Activated CD4-positive, alpha-beta memory T cell treated with anti-CD3 and anti-CD28 coated beads for 36 hours (primary cell): ENCODE data around the gene ZNF772. TPM values are rescaled to one million over a fixed set of nuclear protein-coding genes. Genes with fewer than 3 reads are reported as not detected.

Source experiments
- CTCF ChIA-PET: fragments of 350-600 bp; sonication (Branson Sonifier 250); formaldehyde crosslinking; loops from one replicate; lab custom pipeline; 2021; ENCODE audit warnings: antibody characterized with exemption, inconsistent platforms; lab: Charles Lee
- POLR2A ChIA-PET: fragments of 350-600 bp; sonication (Branson Sonifier 250); formaldehyde crosslinking; loops from one replicate; lab custom pipeline; 2021; ENCODE audit warnings: antibody characterized with exemption; lab: Charles Lee
- DNase-seq: peaks from one replicate; pipeline ENCODE4 v3.0.0-alpha.2; 2020
- H3K27ac Mint-ChIP-seq: one replicate; pipeline ENCODE4 v1.8.0; 2021; ENCODE audit warnings: mixed read lengths
- H3K27me3 Mint-ChIP-seq: one replicate; pipeline ENCODE4 v1.8.0; 2021; ENCODE audit warnings: mixed read lengths
- H3K36me3 Mint-ChIP-seq: one replicate; pipeline ENCODE4 v1.8.0; 2021; ENCODE audit warnings: mixed read lengths
- H3K4me1 Mint-ChIP-seq: one replicate; pipeline ENCODE4 v1.8.0; 2021; ENCODE audit warnings: low read depth, mixed read lengths
- H3K4me3 Mint-ChIP-seq: one replicate; pipeline ENCODE4 v1.8.0; 2021; ENCODE audit warnings: mild to moderate bottlenecking, mixed read lengths
- H3K9me3 Mint-ChIP-seq: one replicate; pipeline ENCODE4 v1.8.0; 2021; ENCODE audit warnings: mixed read lengths
- intact Hi-C: fragments of 100-400 bp; cut with micrococcal nuclease; formaldehyde crosslinking; loops from one replicate; pipeline ENCODE4 v1.15.1; 2023
- total RNA-seq, 2 experiments: library from RNA; stranded (reverse); gene quantifications; one replicate each; pipeline ENCODE4 v1.2.3, GENCODE V29; 2021

Gene ZNF772
- total RNA-seq, 2 experiments from 2014 or later, result 3.9 to 4.0 TPM

GRCh38 chr19:57473646-57474045 is 3.7 kb downstream of the ZNF772 start:
- Mint-ChIP-seq H3K27ac (no peak overlapping the region), H3K4me3 (no peak overlapping the region), H3K9me3 (peaks cover 92% of the 10 kb centered on the region), H3K27me3 (no peaks in the 10 kb centered on the region), H3K36me3 (peaks cover 84% of the 10 kb centered on the region), H3K4me1 (peaks cover 10% of the 10 kb centered on the region)
- intact Hi-C loops, result no loop called here
- ChIA-PET CTCF (no interaction called here), POLR2A (no interaction called here)
- no peak for DNase-seq

- H3K4me3 Mint-ChIP-seq, result no peak overlapping the region
- DNase-seq, result no peak
- intact Hi-C loops, result no loop called here
- H3K36me3 Mint-ChIP-seq, result peaks cover 50% of the 10 kb centered on the region
- no peaks in the 10 kb centered on the region for H3K27me3 Mint-ChIP-seq
- POLR2A ChIA-PET, result no interaction called here
- CTCF ChIA-PET, result no interaction called here
- peaks cover 71% of the 10 kb centered on the region for H3K9me3 Mint-ChIP-seq
- no peak overlapping the region for H3K27ac Mint-ChIP-seq
- H3K4me1 Mint-ChIP-seq, result no peaks in the 10 kb centered on the region
Measured at GRCh38 chr19:57466489-57466888, 10.9 kb downstream of the ZNF772 start.

- H3K27ac Mint-ChIP-seq, result no peak overlapping the region
- peaks cover 70% of the 10 kb centered on the region for H3K9me3 Mint-ChIP-seq
- intact Hi-C loops, result no loop called here
- H3K4me3 Mint-ChIP-seq, result no peak overlapping the region
- no peaks in the 10 kb centered on the region for H3K4me1 Mint-ChIP-seq
- H3K36me3 Mint-ChIP-seq, result peaks cover 51% of the 10 kb centered on the region
- POLR2A ChIA-PET, result no interaction called here
- no peaks in the 10 kb centered on the region for H3K27me3 Mint-ChIP-seq
- CTCF ChIA-PET, result no interaction called here
- DNase-seq, result peak; percentile 20
Measured at GRCh38 chr19:57465680-57466381, 11.5 kb downstream of the ZNF772 start.

- Mint-ChIP-seq H3K36me3 (peaks cover 67% of the 10 kb centered on the region), H3K9me3 (peaks cover 75% of the 10 kb centered on the region), H3K27me3 (no peaks in the 10 kb centered on the region), H3K27ac (no peak overlapping the region), H3K4me3 (no peak overlapping the region), H3K4me1 (no peaks in the 10 kb centered on the region)
- ChIA-PET POLR2A (no interaction called here), CTCF (no interaction called here)
- intact Hi-C loops, result no loop called here
- DNase-seq, result no peak
Measured at GRCh38 chr19:57452307-57452706, 25.1 kb downstream of the ZNF772 start.

GRCh38 chr19:57443121-57443696 is 34.2 kb downstream of the ZNF772 start:
- Mint-ChIP-seq H3K36me3 (peaks cover 82% of the 10 kb centered on the region), H3K4me3 (no peak overlapping the region), H3K9me3 (peaks cover 85% of the 10 kb centered on the region), H3K27ac (no peak overlapping the region), H3K27me3 (no peaks in the 10 kb centered on the region), H3K4me1 (peaks cover 2% of the 10 kb centered on the region)
- intact Hi-C loops, result no loop called here
- no peak for DNase-seq
- POLR2A ChIA-PET, result no interaction called here
- CTCF ChIA-PET, result no interaction called here

GRCh38 chr19:57441979-57442752 is 35.2 kb downstream of the ZNF772 start:
- Mint-ChIP-seq H3K27ac (no peak overlapping the region), H3K9me3 (peaks cover 82% of the 10 kb centered on the region), H3K4me1 (peaks cover 2% of the 10 kb centered on the region), H3K36me3 (peaks cover 85% of the 10 kb centered on the region), H3K4me3 (no peak overlapping the region), H3K27me3 (no peaks in the 10 kb centered on the region)
- no peak for DNase-seq
- POLR2A ChIA-PET, result no interaction called here
- intact Hi-C loops, result no loop called here
- CTCF ChIA-PET, result no interaction called here

GRCh38 chr19:57438925-57439324 is 38.4 kb downstream of the ZNF772 start:
- ChIA-PET CTCF (no interaction called here), POLR2A (interaction anchor here (0.6 kb wide), 1 partner anchor 602 kb away, joined by 3 read pairs; no protein-coding TSS in a partner anchor)
- H3K36me3 Mint-ChIP-seq, result peaks cover 74% of the 10 kb centered on the region
- intact Hi-C loops, result loop anchor here (5.0 kb wide), 1 partner anchor 1127 kb away; the partner anchor contains the start of gene ZSCAN5A
- no peak overlapping the region for H3K27ac Mint-ChIP-seq
- H3K4me1 Mint-ChIP-seq, result peaks cover 26% of the 10 kb centered on the region
- H3K27me3 Mint-ChIP-seq, result no peaks in the 10 kb centered on the region
- no peak for DNase-seq
- no peak overlapping the region for H3K4me3 Mint-ChIP-seq
- peaks cover 59% of the 10 kb centered on the region for H3K9me3 Mint-ChIP-seq

GRCh38 chr19:57437931-57438330 is 39.4 kb downstream of the ZNF772 start:
- Mint-ChIP-seq H3K9me3 (peaks cover 49% of the 10 kb centered on the region), H3K4me3 (no peak overlapping the region), H3K27ac (no peak overlapping the region), H3K4me1 (peaks cover 26% of the 10 kb centered on the region), H3K36me3 (peaks cover 64% of the 10 kb centered on the region), H3K27me3 (no peaks in the 10 kb centered on the region)
- intact Hi-C loops, result loop anchor here (5.0 kb wide), 1 partner anchor 1126 kb away; the partner anchor contains the start of gene ZSCAN5A
- ChIA-PET CTCF (no interaction called here), POLR2A (no interaction called here)
- no peak for DNase-seq

GRCh38 chr19:57436417-57436816 is 40.9 kb downstream of the ZNF772 start:
- Mint-ChIP-seq H3K27ac (no peak overlapping the region), H3K4me1 (peaks cover 26% of the 10 kb centered on the region), H3K27me3 (no peaks in the 10 kb centered on the region), H3K4me3 (peak overlapping the region; percentile 93), H3K9me3 (peaks cover 34% of the 10 kb centered on the region), H3K36me3 (peaks cover 49% of the 10 kb centered on the region)
- no peak for DNase-seq
- ChIA-PET POLR2A (no interaction called here), CTCF (no interaction called here)
- intact Hi-C loops, result loop anchor here (5.0 kb wide), 1 partner anchor 1124 kb away; the partner anchor contains the start of gene ZSCAN5A

GRCh38 chr19:57435062-57435978 is 42.0 kb downstream of the ZNF772 start, which contains the start of gene ZNF749:
TSS of gene ZNF749 (plus strand) at chr19:57435325. CDS start at chr19:57435579, 254 bp downstream.
- Mint-ChIP-seq H3K4me3 (peak within 1 kb of the TSS; percentile 93), H3K36me3 (peaks cover 40% of the 10 kb centered on the region), H3K9me3 (peaks cover 25% of the 10 kb centered on the region), H3K27me3 (no peaks in the 10 kb centered on the region), H3K27ac (peak within 1 kb of the TSS; percentile 85), H3K4me1 (peaks cover 24% of the 10 kb centered on the region)
- intact Hi-C loops, result loop anchor here (1.0 to 5.0 kb wide), 6 partner anchors 24 to 1123 kb away; partner anchors contain the start of genes ZNF17, ZNF548, ZNF549 and ZNF772
- DNase-seq, result peak; percentile 97
- ChIA-PET POLR2A (interaction anchor here (0.5 to 1.1 kb wide), 3 partner anchors 24 to 244 kb away, joined by 3 read pairs; partner anchors contain the start of gene ZNF264), CTCF (no interaction called here)

- intact Hi-C loops, result loop anchor here (1.0 to 5.0 kb wide), 6 partner anchors 23 to 1122 kb away; partner anchors contain the start of genes ZNF17, ZNF548, ZNF549 and ZNF772
- H3K4me3 Mint-ChIP-seq, result peak overlapping the region; percentile 93
- peaks cover 32% of the 10 kb centered on the region for H3K36me3 Mint-ChIP-seq
- H3K27me3 Mint-ChIP-seq, result no peaks in the 10 kb centered on the region
- H3K9me3 Mint-ChIP-seq, result peaks cover 17% of the 10 kb centered on the region
- ChIA-PET CTCF (no interaction called here), POLR2A (interaction anchor here (1.0 to 1.1 kb wide), 2 partner anchors 23 to 243 kb away, joined by 3 read pairs; partner anchors contain the start of gene ZNF264)
- H3K4me1 Mint-ChIP-seq, result peaks cover 24% of the 10 kb centered on the region
- no peak for DNase-seq
- H3K27ac Mint-ChIP-seq, result peak overlapping the region; percentile 85
Measured at GRCh38 chr19:57434386-57435061, 42.8 kb downstream of the ZNF772 start.
